Keratinocyte (primary cell): ENCODE measurements around the gene CCDC85B. TPM values are rescaled to one million over a fixed set of nuclear protein-coding genes. Genes with fewer than 3 reads are reported as not detected.

Experiments
- DNase-seq: peaks from one replicate; pipeline ENCODE4 v3.0.0-alpha.2; 2011; ENCODE audit warnings: low read depth, missing footprints, low spot score
- FAIRE-seq: peaks from 2 replicates; lab custom pipeline; 2011; peaks lifted over from hg19 to GRCh38; lab: Jason Lieb, UNC
- H2AFZ ChIP-seq: 2 replicates; pipeline ENCODE4 v1.6.0; 2012; ENCODE audit warnings: low read length, control low read depth, inconsistent platforms; ENCODE audit not compliant: control insufficient read depth
- H3K27ac ChIP-seq: 2 replicates; pipeline ENCODE4 v1.5.1; 2011; ENCODE audit warnings: low read length; ENCODE audit not compliant: control insufficient read depth, insufficient read depth
- H3K27me3 ChIP-seq: 3 replicates; pipeline ENCODE4 v1.6.0; 2011; ENCODE audit warnings: low read length; ENCODE audit not compliant: control insufficient read depth, insufficient read depth; ENCODE audit errors: extremely low read depth
- H3K36me3 ChIP-seq, 2 experiments: 2 replicates in 1 of 2; 3 replicates in 1 of 2; pipeline ENCODE4 v1.5.1; 2011; ENCODE audit warnings: low read length in 2 of 2, mild to moderate bottlenecking in 1 of 2; ENCODE audit not compliant: control insufficient read depth in 2 of 2, insufficient read depth in 2 of 2; ENCODE audit errors: extremely low read depth in 1 of 2
- H3K4me1 ChIP-seq: 3 replicates; pipeline ENCODE4 v1.5.1; 2011; ENCODE audit warnings: low read length; ENCODE audit not compliant: control insufficient read depth, insufficient read depth; ENCODE audit errors: extremely low read depth
- H3K4me2 ChIP-seq: 3 replicates; pipeline ENCODE4 v1.6.0; 2011; ENCODE audit warnings: low read depth, low read length; ENCODE audit not compliant: control insufficient read depth, insufficient read depth; ENCODE audit errors: extremely low read depth
- H3K4me3 ChIP-seq, 3 experiments: fragments of 200-600 bp in 1 of 3; sonication (generic) in 1 of 3; 2 replicates in 2 of 3; 3 replicates in 1 of 3; pipeline ENCODE4 v1.5.1; 2011 to 2016; ENCODE audit warnings: low read length in 3 of 3, mild to moderate bottlenecking in 3 of 3, control low read depth in 2 of 3, inconsistent platforms in 1 of 3, low read depth in 1 of 3, mixed read lengths in 1 of 3, mixed run types in 1 of 3, moderate library complexity in 1 of 3; ENCODE audit not compliant: control insufficient read depth in 2 of 3, insufficient read depth in 2 of 3; ENCODE audit errors: extremely low read depth in 1 of 3
- H3K79me2 ChIP-seq: 2 replicates; pipeline ENCODE4 v1.6.0; 2012; ENCODE audit warnings: low read length; ENCODE audit not compliant: control insufficient read depth, insufficient read depth
- H3K9ac ChIP-seq: 3 replicates; pipeline ENCODE4 v1.6.0; 2011; ENCODE audit warnings: low read length; ENCODE audit not compliant: control insufficient read depth, insufficient read depth; ENCODE audit errors: extremely low read depth
- H3K9me1 ChIP-seq: 3 replicates; pipeline ENCODE4 v1.6.0; 2011; ENCODE audit warnings: low read length; ENCODE audit not compliant: control insufficient read depth, insufficient read depth; ENCODE audit errors: extremely low read depth
- H3K9me3 ChIP-seq: 2 replicates; pipeline ENCODE4 v1.5.1; 2012; ENCODE audit warnings: low read depth, low read length; ENCODE audit not compliant: control insufficient read depth
- H4K20me1 ChIP-seq: 3 replicates; pipeline ENCODE4 v1.6.0; 2011; ENCODE audit warnings: low read length; ENCODE audit not compliant: control insufficient read depth, insufficient read depth; ENCODE audit errors: extremely low read depth
- CTCF ChIP-seq, 3 experiments: IDR thresholded peaks in 1 of 3; conservative IDR thresholded peaks in 1 of 3; optimal IDR thresholded peaks in 1 of 3; 2 replicates in 2 of 3; 3 replicates in 1 of 3; pipeline versions ENCODE3 to v1.5.1; 2011; ENCODE audit warnings: low read length in 3 of 3, mild to moderate bottlenecking in 3 of 3, moderate library complexity in 2 of 3, control low read depth in 1 of 3, inconsistent platforms in 1 of 3; ENCODE audit not compliant: insufficient read depth in 2 of 3; ENCODE audit errors: extremely low read depth in 1 of 3
- EZH2 ChIP-seq: IDR thresholded peaks from one replicate; pipeline ENCODE4 v1.6.1; 2012; ENCODE audit warnings: inconsistent platforms, mild to moderate bottlenecking, low read length, moderate library complexity
- dilution Hi-C: fragments of 300-500 bp; cut with MboI; formaldehyde crosslinking; loops from one replicate; pipeline ENCODE4 v1.7.0; 2020; ENCODE audit warnings: low sequenced_read_pairs; ENCODE audit not compliant: extremely low pct_ligation_motif_present
- polyA plus RNA-seq, 5 experiments: library from polyadenylated mRNA; depleted of rRNA in 3 of 5; stranded (reverse) in 3 of 5; stranded (forward) in 1 of 5; unstranded in 1 of 5; fragments of >200 nt; gene quantifications; 1 replicate in 1 of 5; 2 replicates in 3 of 5; 3 replicates in 1 of 5; pipeline versions ENCODE4 v1.2.1 to v1.2.3, GENCODE V29; 2011 to 2012; ENCODE audit warnings: missing spikeins in 2 of 5, low read depth in 1 of 5, low replicate concordance in 1 of 5

Gene CCDC85B
- polyA plus RNA-seq, 1 donor (not counting 4 experiments of a cell fraction or from before 2014, with no cell fraction given), result 4.1 TPM

GRCh38 chr11:65892661-65893317, 2.3 kb downstream of the CCDC85B start:
- Histone ChIP-seq H3K9ac (peak overlapping the region; percentile 6), H2AFZ (no peak overlapping the region), H3K4me2 (peak overlapping the region; percentile 74), H3K36me3 (peaks cover 22 to 47% of the 10 kb centered on the region in 2 experiments), H3K9me3 (no peaks in the 10 kb centered on the region), H3K4me1 (peaks cover 63% of the 10 kb centered on the region), H3K79me2 (peaks cover 47% of the 10 kb centered on the region), H3K9me1 (peaks cover 2% of the 10 kb centered on the region), H4K20me1 (peaks cover 48% of the 10 kb centered on the region), H3K4me3 (peak overlapping the region in 2 of 3 experiments; percentile 43 to 55), H3K27ac (no peak overlapping the region), H3K27me3 (no peaks in the 10 kb centered on the region)
- FAIRE-seq, result no peak
- no peak for DNase-seq
- TF ChIP-seq EZH2 (no peak), CTCF (optimal IDR thresholded peaks at IDR 0.05 in 1 of 3, IDR thresholded peaks at IDR 0.05 in 1 of 3, conservative IDR thresholded peaks at IDR 0.05 in 1 of 3; ENCODE audit: extremely low read depth in 1 of 3, insufficient read depth in 2 of 3, low read length in 3 of 3) (no peak)
- dilution Hi-C loops, result no loop called here

- H3K4me2 ChIP-seq, result peak overlapping the region; percentile 6
These were observed 3.6 kb downstream of the CCDC85B start for GRCh38 chr11:65894034-65894591.

More at GRCh38 chr11:65894034-65894591, 3.6 kb downstream of the CCDC85B start:
- H3K79me2 ChIP-seq, result peaks cover 59% of the 10 kb centered on the region
- peaks cover 48% of the 10 kb centered on the region for H4K20me1 ChIP-seq
- H3K9ac ChIP-seq, result peak overlapping the region; percentile 3
- peaks cover 68% of the 10 kb centered on the region for H3K4me1 ChIP-seq
- H3K27me3 ChIP-seq, result no peaks in the 10 kb centered on the region
- H3K36me3 ChIP-seq, result peaks cover 24 to 58% of the 10 kb centered on the region in 2 experiments
- DNase-seq (no peak), FAIRE-seq (no peak)
- dilution Hi-C loops, result no loop called here
- no peak overlapping the region for H3K4me3 ChIP-seq
- H3K27ac ChIP-seq, result no peak overlapping the region
- H3K9me3 ChIP-seq, result no peaks in the 10 kb centered on the region
- TF ChIP-seq CTCF (optimal IDR thresholded peaks at IDR 0.05 in 1 of 3, IDR thresholded peaks at IDR 0.05 in 1 of 3, conservative IDR thresholded peaks at IDR 0.05 in 1 of 3; ENCODE audit: extremely low read depth in 1 of 3, insufficient read depth in 2 of 3, low read length in 3 of 3) (no peak), EZH2 (no peak)
- no peak overlapping the region for H2AFZ ChIP-seq
- peaks cover 2% of the 10 kb centered on the region for H3K9me1 ChIP-seq
